Middle frontal gyrus (tissue), 1 donor: ENCODE results near the gene EIF2S1.

Experiments used
- DNase-seq: peaks from one replicate; pipeline ENCODE4 v3.0.0-alpha.2; 2015; ENCODE audit warnings: low spot score; ENCODE audit errors: extremely low spot score

EIF2S1 gene

DNA sequence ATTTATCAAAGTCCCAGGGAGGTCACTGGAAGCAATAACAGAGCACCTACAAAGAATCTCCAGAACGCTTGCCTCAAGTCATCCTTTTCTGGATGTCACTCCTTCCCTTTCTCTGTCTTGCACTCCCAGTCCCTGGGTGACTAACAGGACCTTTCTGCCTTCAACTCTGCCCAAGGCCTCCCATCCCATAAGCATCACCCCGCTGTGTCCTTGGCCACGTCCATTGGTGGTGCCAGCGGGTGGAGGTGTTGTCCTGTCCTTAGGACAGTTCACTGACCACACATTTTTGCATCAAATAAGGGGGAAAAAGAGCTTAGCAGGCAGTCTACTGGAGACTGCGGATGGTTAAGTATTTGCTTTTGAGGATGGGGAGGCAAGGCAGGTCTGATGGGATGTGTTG is 75.5 kb downstream of the EIF2S1 start:
- no peak for DNase-seq
